Neural crest cell (in vitro differentiated cells): Measurements from ENCODE around the gene ADAM29. TPM values are rescaled to one million over a fixed set of nuclear protein-coding genes. Genes with fewer than 3 reads are reported as not detected.
"Not testable (repeated sequence)": the region's sequence is repeated elsewhere in the genome, so short reads cannot be mapped to it uniquely, and the experiment has no call there.

Experiments
- DNase-seq: peaks from one replicate; pipeline ENCODE4 v3.0.0; 2021; ENCODE audit warnings: low read depth, mixed read lengths, low spot score
- H3K27ac Mint-ChIP-seq: one replicate; pipeline ENCODE4 v1.8.0; 2021; ENCODE audit warnings: mild to moderate bottlenecking, mixed read lengths; ENCODE audit not compliant: unreplicated experiment
- H3K27me3 Mint-ChIP-seq: 2 replicates; pipeline ENCODE4 v1.8.0; 2021; ENCODE audit warnings: low read depth, mild to moderate bottlenecking, mixed read lengths
- H3K36me3 Mint-ChIP-seq: 2 replicates; pipeline ENCODE4 v1.8.0; 2021; ENCODE audit warnings: low read depth, mild to moderate bottlenecking, mixed read lengths
- H3K4me1 Mint-ChIP-seq: 2 replicates; pipeline ENCODE4 v1.8.0; 2021; ENCODE audit warnings: mixed read lengths
- H3K4me3 Mint-ChIP-seq: one replicate; pipeline ENCODE4 v1.8.0; 2021; ENCODE audit warnings: mild to moderate bottlenecking, mixed read lengths
- H3K9me3 Mint-ChIP-seq: 2 replicates; pipeline ENCODE4 v1.8.0; 2021; ENCODE audit warnings: mixed read lengths
- total RNA-seq: library from RNA; stranded (reverse); gene quantifications from 2 replicates; pipeline ENCODE4 v1.2.1, GENCODE V29; 2021
- TF ChIP-seq, protein P1 (sequence below): fragments of 200-600 bp; sonication (generic); conservative IDR thresholded peaks from 2 replicates; pipeline ENCODE4 v1.5.0; 2021; ENCODE audit warnings: antibody characterized with exemption, mild to moderate bottlenecking

The ADAM29 gene
- total RNA-seq, 1 donor from 2014 or later = not detected

DNA sequence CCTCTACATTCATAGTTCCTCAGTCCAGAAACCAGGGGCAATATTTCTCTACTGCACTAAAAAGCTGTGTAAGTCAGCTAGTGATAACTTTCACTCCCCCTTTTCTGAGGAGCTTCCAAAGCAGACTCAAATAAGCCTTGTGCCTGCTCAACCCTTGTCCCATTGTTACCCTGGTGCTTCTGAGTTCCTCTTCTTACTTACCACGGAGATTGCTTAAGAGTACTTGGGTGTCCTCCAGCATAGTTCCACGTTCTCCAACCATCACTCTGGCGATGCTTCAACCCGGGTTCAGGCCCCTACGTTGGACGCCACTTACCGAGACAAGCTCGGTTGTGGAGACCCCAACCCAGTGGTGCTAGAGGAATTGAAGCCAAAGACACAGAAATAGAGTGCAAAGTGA is 71.6 kb downstream of the ADAM29 start:
- Mint-ChIP-seq H3K4me1 (no peaks in the 10 kb centered on the region), H3K36me3 (no peaks in the 10 kb centered on the region), H3K27me3 (no peaks in the 10 kb centered on the region), H3K4me3 (no peak overlapping the region), H3K9me3 (peaks cover 13% of the 10 kb centered on the region), H3K27ac (no peak overlapping the region)
- TF ChIP-seq, protein P1, sequence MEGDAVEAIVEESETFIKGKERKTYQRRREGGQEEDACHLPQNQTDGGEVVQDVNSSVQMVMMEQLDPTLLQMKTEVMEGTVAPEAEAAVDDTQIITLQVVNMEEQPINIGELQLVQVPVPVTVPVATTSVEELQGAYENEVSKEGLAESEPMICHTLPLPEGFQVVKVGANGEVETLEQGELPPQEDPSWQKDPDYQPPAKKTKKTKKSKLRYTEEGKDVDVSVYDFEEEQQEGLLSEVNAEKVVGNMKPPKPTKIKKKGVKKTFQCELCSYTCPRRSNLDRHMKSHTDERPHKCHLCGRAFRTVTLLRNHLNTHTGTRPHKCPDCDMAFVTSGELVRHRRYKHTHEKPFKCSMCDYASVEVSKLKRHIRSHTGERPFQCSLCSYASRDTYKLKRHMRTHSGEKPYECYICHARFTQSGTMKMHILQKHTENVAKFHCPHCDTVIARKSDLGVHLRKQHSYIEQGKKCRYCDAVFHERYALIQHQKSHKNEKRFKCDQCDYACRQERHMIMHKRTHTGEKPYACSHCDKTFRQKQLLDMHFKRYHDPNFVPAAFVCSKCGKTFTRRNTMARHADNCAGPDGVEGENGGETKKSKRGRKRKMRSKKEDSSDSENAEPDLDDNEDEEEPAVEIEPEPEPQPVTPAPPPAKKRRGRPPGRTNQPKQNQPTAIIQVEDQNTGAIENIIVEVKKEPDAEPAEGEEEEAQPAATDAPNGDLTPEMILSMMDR = no peak
- DNase-seq = no peak

DNA sequence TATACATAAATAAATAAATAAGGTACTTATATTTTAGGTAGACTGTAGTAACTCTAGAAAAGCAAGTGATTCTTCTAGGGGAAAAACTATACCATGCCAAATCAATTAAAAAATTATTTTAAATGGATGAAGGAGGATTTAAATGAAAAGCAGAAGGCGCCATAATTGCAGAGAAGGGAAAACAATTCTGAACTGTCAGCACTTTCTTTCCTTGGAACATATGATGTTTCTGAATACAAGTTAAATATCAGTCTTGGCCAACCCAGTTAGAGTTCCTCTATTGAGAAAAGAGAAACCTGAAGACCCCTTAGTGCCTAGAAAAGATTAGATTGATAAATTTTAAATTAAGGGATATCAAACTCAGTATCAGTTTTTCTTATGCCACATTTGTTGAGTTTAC is 75.8 kb downstream of the ADAM29 start:
- H3K36me3 Mint-ChIP-seq = no peaks in the 10 kb centered on the region
- H3K4me1 Mint-ChIP-seq = no peaks in the 10 kb centered on the region
- TF ChIP-seq, protein P1 = no peak
- no peaks in the 10 kb centered on the region for H3K27me3 Mint-ChIP-seq
- DNase-seq = no peak
- H3K27ac Mint-ChIP-seq = no peak overlapping the region
- peaks cover 6% of the 10 kb centered on the region for H3K9me3 Mint-ChIP-seq
- H3K4me3 Mint-ChIP-seq = no peak overlapping the region

DNA sequence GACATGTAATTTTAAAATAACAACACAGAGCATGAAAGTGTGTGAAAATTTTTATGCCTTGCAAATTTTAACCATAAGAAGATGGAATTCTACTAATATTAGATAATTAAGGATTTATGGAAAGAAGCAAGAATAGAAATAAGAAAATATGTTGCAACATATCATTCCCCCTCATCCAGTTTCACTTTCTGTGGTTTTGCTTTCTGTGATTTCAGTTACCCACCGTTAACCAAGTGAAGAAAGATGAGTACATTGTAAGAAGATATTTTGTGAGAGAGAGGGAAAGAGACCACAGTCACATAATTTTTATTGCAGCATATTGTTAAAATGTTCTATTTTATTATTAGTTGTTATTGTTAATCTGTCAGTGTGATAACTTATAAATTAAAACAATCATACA is 77.9 kb downstream of the ADAM29 start:
- Mint-ChIP-seq H3K4me3 (no peak overlapping the region), H3K36me3 (no peaks in the 10 kb centered on the region), H3K27me3 (no peaks in the 10 kb centered on the region), H3K27ac (no peak overlapping the region), H3K9me3 (peaks cover 3% of the 10 kb centered on the region), H3K4me1 (no peaks in the 10 kb centered on the region)
- TF ChIP-seq, protein P1 = no peak
- DNase-seq = no peak

DNA sequence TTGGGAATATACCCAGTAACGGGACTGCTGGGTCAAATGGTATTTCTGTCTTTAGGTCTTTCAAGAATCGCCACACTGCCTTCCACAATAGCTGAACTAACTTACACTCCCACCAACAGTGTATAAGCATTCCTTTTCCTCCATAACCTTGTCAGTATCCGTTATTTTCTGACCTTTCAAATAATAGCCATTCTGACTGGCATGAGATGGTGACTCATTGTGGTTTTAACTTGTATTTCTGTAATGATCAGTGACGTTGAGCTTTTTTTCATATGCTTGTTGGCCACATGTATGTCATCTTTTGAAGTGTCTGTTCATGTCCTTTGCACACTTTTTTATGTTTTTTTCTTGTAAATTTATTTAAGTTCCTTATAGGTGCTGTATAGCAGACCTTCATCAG is 81.2 kb downstream of the ADAM29 start:
- no peaks in the 10 kb centered on the region for H3K4me1 Mint-ChIP-seq
- no peaks in the 10 kb centered on the region for H3K27me3 Mint-ChIP-seq
- peaks cover 3% of the 10 kb centered on the region for H3K36me3 Mint-ChIP-seq
- TF ChIP-seq, protein P1 = no peak
- H3K4me3 Mint-ChIP-seq = no peak overlapping the region
- no peak overlapping the region for H3K27ac Mint-ChIP-seq
- H3K9me3 Mint-ChIP-seq = peaks cover 5% of the 10 kb centered on the region
- DNase-seq = no peak

DNA sequence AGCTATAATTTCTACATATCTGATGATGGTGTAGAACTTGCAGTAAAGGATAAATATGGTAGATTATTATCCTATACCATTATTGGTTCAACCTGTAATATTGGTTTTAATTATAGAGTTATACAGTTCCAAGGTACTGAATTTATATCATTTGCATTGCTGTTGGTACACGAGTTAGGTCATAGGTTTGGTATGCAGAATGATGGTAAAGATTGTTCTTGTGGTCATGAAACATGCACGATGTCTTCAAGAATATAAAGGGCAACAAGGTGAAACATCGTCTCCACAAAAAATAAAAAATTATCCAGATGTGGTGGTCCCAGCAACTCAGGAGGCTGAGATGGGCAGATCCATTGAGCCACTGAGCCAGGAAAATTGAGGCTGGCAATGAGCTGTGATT is 99.6 kb downstream of the ADAM29 start:
- no peak for DNase-seq
- no peak overlapping the region for H3K4me3 Mint-ChIP-seq
- H3K27ac Mint-ChIP-seq = no peak overlapping the region
- H3K36me3 Mint-ChIP-seq = no peaks in the 10 kb centered on the region
- TF ChIP-seq, protein P1 = no peak
- H3K27me3 Mint-ChIP-seq = no peaks in the 10 kb centered on the region
- peaks cover 4% of the 10 kb centered on the region for H3K4me1 Mint-ChIP-seq
- H3K9me3 Mint-ChIP-seq = no peaks in the 10 kb centered on the region

DNA sequence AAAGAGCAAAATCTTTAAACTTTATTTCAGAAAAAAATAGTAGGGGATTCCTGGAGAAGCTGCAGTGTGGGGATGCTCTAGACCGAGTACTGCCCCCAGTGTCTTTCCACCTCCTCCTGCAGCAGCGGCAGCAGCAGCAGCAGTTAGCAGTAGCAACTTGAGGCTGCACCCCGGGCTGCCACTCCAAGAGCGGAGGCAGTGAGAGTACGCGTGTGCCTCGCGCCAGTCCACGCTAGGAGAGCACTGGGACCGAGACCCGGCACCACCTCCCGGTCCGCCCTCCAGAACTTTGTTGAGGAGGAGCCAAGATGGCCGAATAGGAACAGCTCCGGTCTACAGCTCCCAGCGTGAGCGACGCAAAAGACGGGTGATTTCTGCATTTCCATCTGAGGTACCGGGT is 101.3 kb downstream of the ADAM29 start:
- not testable (repeated sequence) for H3K4me1 Mint-ChIP-seq, H3K4me3 Mint-ChIP-seq, H3K36me3 Mint-ChIP-seq, H3K9me3 Mint-ChIP-seq, H3K27me3 Mint-ChIP-seq, DNase-seq, H3K27ac Mint-ChIP-seq

Other genes with a start within 250 kb of the ADAM29 start
- not detected in 2 replicates for gene GLRA3, start 89.1 kb upstream of the ADAM29 start, total RNA-seq